GM18517 (cell line): ENCODE data around the gene SEMA3G.

Experiments used
- ATAC-seq: cut with Tn5 transposase; IDR thresholded peaks from one replicate; pipeline ENCODE4 v1.9.1; 2021; ENCODE audit warnings: mild to moderate bottlenecking, moderate library complexity; ENCODE audit not compliant: unreplicated experiment

Gene SEMA3G

GRCh38 chr3:52444860-52445793 lies at the start of gene SEMA3G:
TSS of gene SEMA3G (minus strand) at chr3:52445103. CDS start at chr3:52445027, 76 bp downstream.
- ATAC-seq: peak; percentile 65

GRCh38 chr3:52494445-52494844 lies 49.5 kb upstream of the SEMA3G start:
- no peak for ATAC-seq

- no peak for ATAC-seq
Observed at GRCh38 chr3:52493232-52494017, 48.5 kb upstream of the SEMA3G start.

GRCh38 chr3:52492059-52492458 lies 47.2 kb upstream of the SEMA3G start:
- no peak for ATAC-seq

GRCh38 chr3:52490939-52491526 lies 46.1 kb upstream of the SEMA3G start:
- ATAC-seq: no peak

- ATAC-seq: no peak
Observed at GRCh38 chr3:52490035-52490938, 45.4 kb upstream of the SEMA3G start.

GRCh38 chr3:52489453-52489852 lies 44.5 kb upstream of the SEMA3G start:
- ATAC-seq: no peak

- ATAC-seq: no peak
Observed at GRCh38 chr3:52488746-52489145, 43.8 kb upstream of the SEMA3G start.

- ATAC-seq: no peak
Observed at GRCh38 chr3:52487788-52488691, 43.1 kb upstream of the SEMA3G start.

- ATAC-seq: no peak
Observed at GRCh38 chr3:52487050-52487787, 42.3 kb upstream of the SEMA3G start.

GRCh38 chr3:52484680-52485461 lies 40.0 kb upstream of the SEMA3G start:
- ATAC-seq: no peak

- no peak for ATAC-seq
Observed at GRCh38 chr3:52483577-52484381, 38.9 kb upstream of the SEMA3G start.

- no peak for ATAC-seq
Observed at GRCh38 chr3:52483081-52483480, 38.2 kb upstream of the SEMA3G start.

- no peak for ATAC-seq
Observed at GRCh38 chr3:52481819-52482521, 37.1 kb upstream of the SEMA3G start.

GRCh38 chr3:52480768-52481715 lies 36.1 kb upstream of the SEMA3G start:
- no peak for ATAC-seq
